Spleen (tissue), 11 donors: ENCODE data around the gene CYP51A1. TPM values are rescaled to one million over a fixed set of nuclear protein-coding genes. Genes with fewer than 3 reads are reported as not detected.

Experiments used
- DNase-seq: peaks from one replicate; pipeline ENCODE4 v3.0.0-alpha.2; 2020
- H3K27ac ChIP-seq, 8 donors: fragments of 200-600 bp; sonication (generic) in 7 of 8; 1 replicate in 4 of 8; 2 replicates in 4 of 8; pipeline versions ENCODE4 v1.5.0 to v1.8.0; 2016 to 2021; ENCODE audit warnings: inconsistent platforms in 4 of 8, mild to moderate bottlenecking in 4 of 8, moderate library complexity in 1 of 8
- H3K27me3 ChIP-seq, 7 donors: fragments of 200-600 bp; sonication (generic) in 6 of 7; replicated peaks in 1 of 7; 1 replicate in 4 of 7; 2 replicates in 3 of 7; pipeline versions ENCODE4 v1.5.0 to v1.8.0; 2016 to 2021; ENCODE audit warnings: inconsistent platforms in 3 of 7, mild to moderate bottlenecking in 1 of 7
- H3K36me3 ChIP-seq, 6 donors: fragments of 200-600 bp; sonication (generic) in 5 of 6; 1 replicate in 4 of 6; 2 replicates in 2 of 6; pipeline versions ENCODE4 v1.5.0 to v1.8.0; 2016 to 2021; ENCODE audit warnings: inconsistent platforms in 2 of 6
- H3K4me1 ChIP-seq, 6 donors: fragments of 200-600 bp; sonication (generic) in 5 of 6; 1 replicate in 3 of 6; 2 replicates in 3 of 6; pipeline versions ENCODE4 v1.5.0 to v1.8.0; 2016 to 2021; ENCODE audit warnings: inconsistent platforms in 3 of 6
- H3K4me3 ChIP-seq, 8 donors: fragments of 200-600 bp; sonication (generic) in 7 of 8; 1 replicate in 4 of 8; 2 replicates in 4 of 8; pipeline versions ENCODE4 v1.5.0 to v1.8.0; 2016 to 2021; ENCODE audit warnings: inconsistent platforms in 4 of 8, mild to moderate bottlenecking in 4 of 8, moderate library complexity in 2 of 8
- H3K9me3 ChIP-seq, 8 donors: fragments of 200-600 bp; sonication (generic) in 7 of 8; 1 replicate in 4 of 8; 2 replicates in 4 of 8; pipeline versions ENCODE4 v1.5.0 to v1.8.0; 2016 to 2021; ENCODE audit warnings: inconsistent platforms in 4 of 8
- CTCF ChIP-seq, 11 experiments: fragments of 200-600 bp in 7 of 11; fragments of 450-650 bp in 4 of 11; sonication (generic) in 4 of 11; IDR thresholded peaks in 8 of 11; conservative IDR thresholded peaks in 3 of 11; 1 replicate in 7 of 11; 2 replicates in 4 of 11; pipeline versions ENCODE4 v1.4.0 to v1.8.0; 2016 to 2021; ENCODE audit warnings: antibody characterized with exemption in 11 of 11, inconsistent platforms in 4 of 11, mild to moderate bottlenecking in 1 of 11
- POLR2A ChIP-seq, 3 donors: fragments of 450-650 bp; IDR thresholded peaks; one replicate each; pipeline ENCODE4 v1.5.1; 2017; ENCODE audit warnings: antibody characterized with exemption in 3 of 3, mild to moderate bottlenecking in 1 of 3
- POLR2AphosphoS5 ChIP-seq, 3 donors: sonication (generic); formaldehyde crosslinking; IDR thresholded peaks; one replicate each; pipeline ENCODE4 v1.5.1; 2017; ENCODE audit warnings: antibody characterized with exemption in 3 of 3
- WGBS, 5 donors: extraction: QIAGEN DNeasy Blood & Tissue Kit in 3 of 5; methylation state at CpG; one replicate each; pipeline versions ENCODE4 v1.1.5 to v1.1.7; 2013 to 2018; 5-methylcytosine and 5-hydroxymethylcytosine counted together
- intact Hi-C: fragments of 100-400 bp; cut with DNase I; formaldehyde crosslinking; loops from one replicate; pipeline ENCODE4 v1.15.0; 2023; ENCODE audit warnings: low total_unique reads
- polyA plus RNA-seq, 3 donors: library from polyadenylated mRNA; stranded (reverse); fragments of 200-250 nt; gene quantifications; one replicate each; pipeline ENCODE4 v1.2.1, GENCODE V29; 2013
- total RNA-seq, 7 donors: library from RNA; depleted of rRNA in 3 of 7; stranded (reverse); fragments of >200 nt in 3 of 7; fragmentation: NEBNext Ultra II Directional in 4 of 7; extraction: Animal tissue kit (Norgen Biotek cat#: 25700) in 4 of 7; gene quantifications; one replicate each; pipeline versions ENCODE4 v1.1.0 to v1.2.1, GENCODE V29; 2016 to 2021
- donor health status: healthy with polysubstance abuse.
- donor health status: DM: no; HTN: no; CAD: no; lungs with moderate emphysema.
- donor health status: DM: no; HTN: no; CAD: no.
- donor health status: Bipolar disorder and iron deficiency.
- donor health status: healthy.
- donor health status: DM: no; HTN: no; CAD: no.
- donor health status: DM: yes; HTN: yes; CAD: no.

The CYP51A1 gene
- total and polyA plus RNA-seq, 10 donors = 4.2 to 34.4 (median 24.3) TPM

- no peak overlapping the region for H3K27ac ChIP-seq
- no peak for TF ChIP-seq CTCF (IDR thresholded peaks at IDR 0.05 in 8 of 11, conservative IDR thresholded peaks at IDR 0.05 in 3 of 11)
- no peak for TF ChIP-seq POLR2AphosphoS5 (IDR thresholded peaks at IDR 0.05)
- TF ChIP-seq POLR2A (IDR thresholded peaks at IDR 0.05) = no peak
- H3K9me3 ChIP-seq = no peaks in the 10 kb centered on the region
- H3K36me3 ChIP-seq = peaks cover 0 to 93% (median 21%) of the 10 kb centered on the region in 6 donors
- intact Hi-C loops = no loop called here
- 95 to 99% (median 96%) methylated on average over 3 of the region's 3 CpGs for WGBS, 5 donors
- H3K27me3 ChIP-seq = no peaks in the 10 kb centered on the region
- H3K4me3 ChIP-seq = no peak overlapping the region
- DNase-seq = no peak
- no peaks in the 10 kb centered on the region for H3K4me1 ChIP-seq
Observed at GRCh38 chr7:92072708-92073107, 61.6 kb downstream of the CYP51A1 start.

GRCh38 chr7:92072121-92072520 is 62.2 kb downstream of the CYP51A1 start:
- H3K27ac ChIP-seq = no peak overlapping the region
- H3K4me3 ChIP-seq = no peak overlapping the region
- intact Hi-C loops = no loop called here
- no peak for DNase-seq
- H3K9me3 ChIP-seq = no peaks in the 10 kb centered on the region
- WGBS, 5 donors = 77 to 88% (median 80%) methylated on average over 1 of the region's 1 CpG
- peaks cover 0 to 93% (median 22%) of the 10 kb centered on the region in 6 donors for H3K36me3 ChIP-seq
- TF ChIP-seq CTCF (IDR thresholded peaks at IDR 0.05 in 8 of 11, conservative IDR thresholded peaks at IDR 0.05 in 3 of 11) (no peak), POLR2AphosphoS5 (IDR thresholded peaks at IDR 0.05) (no peak)
- no peaks in the 10 kb centered on the region for H3K27me3 ChIP-seq
- H3K4me1 ChIP-seq = no peaks in the 10 kb centered on the region

- H3K9me3 ChIP-seq = no peaks in the 10 kb centered on the region
- DNase-seq = no peak
- no peaks in the 10 kb centered on the region for H3K4me1 ChIP-seq
- 76 to 88% (median 83%) methylated on average over 5 of the region's 5 CpGs for WGBS, 5 donors
- no peaks in the 10 kb centered on the region for H3K27me3 ChIP-seq
- TF ChIP-seq CTCF (IDR thresholded peaks at IDR 0.05 in 8 of 11, conservative IDR thresholded peaks at IDR 0.05 in 3 of 11) (no peak), POLR2AphosphoS5 (IDR thresholded peaks at IDR 0.05) (no peak), POLR2A (IDR thresholded peaks at IDR 0.05) (no peak)
- no peak overlapping the region for H3K4me3 ChIP-seq
- H3K27ac ChIP-seq = peak overlapping the region in 6 of 8 donors; percentile 6 to 61 (median 48)
- intact Hi-C loops = no loop called here
- peaks cover 0 to 94% (median 26%) of the 10 kb centered on the region in 6 donors for H3K36me3 ChIP-seq
Observed at GRCh38 chr7:92071032-92071431, 63.2 kb downstream of the CYP51A1 start.

GRCh38 chr7:92064438-92065029 is 69.7 kb downstream of the CYP51A1 start:
- TF ChIP-seq CTCF (IDR thresholded peaks at IDR 0.05 in 8 of 11, conservative IDR thresholded peaks at IDR 0.05 in 3 of 11) = no peak
- TF ChIP-seq POLR2A (IDR thresholded peaks at IDR 0.05) = no peak
- TF ChIP-seq POLR2AphosphoS5 (IDR thresholded peaks at IDR 0.05) = no peak
- no peak overlapping the region for H3K4me3 ChIP-seq
- DNase-seq = no peak
- no peak overlapping the region for H3K27ac ChIP-seq
- H3K9me3 ChIP-seq = no peaks in the 10 kb centered on the region
- intact Hi-C loops = no loop called here
- no peaks in the 10 kb centered on the region for H3K4me1 ChIP-seq
- peaks cover 0 to 86% (median 33%) of the 10 kb centered on the region in 6 donors for H3K36me3 ChIP-seq
- no peaks in the 10 kb centered on the region for H3K27me3 ChIP-seq
- 92 to 97% (median 95%) methylated on average over 2 of the region's 2 CpGs for WGBS, 5 donors

Other genes with a start within 250 kb of the CYP51A1 start
- 100 to 1,000 TPM in 1 of 7 donors, 10 to 100 TPM in 6; 61.8 to 100 (median 73.7) TPM for gene AKAP9, start 193.6 kb downstream of the CYP51A1 start, total RNA-seq
- gene AKAP9, start 193.6 kb downstream of the CYP51A1 start, polyA plus RNA-seq = 10 to 100 TPM in 2 of 3 donors, 1 to 10 TPM in 1; 7.5 to 13.2 (median 12.5) TPM
- gene LRRD1, start 44.7 kb upstream of the CYP51A1 start, total RNA-seq = under 1 TPM in 3 of 7 donors, not detected in 4; 0.24 to 0.34 (median 0.26) TPM
- under 1 TPM in 1 of 3 donors, not detected in 2; 0.09 TPM for gene LRRD1, start 44.7 kb upstream of the CYP51A1 start, polyA plus RNA-seq
- 100 to 1,000 TPM in 3 of 7 donors, 10 to 100 TPM in 4; 47.2 to 131 (median 62.6) TPM for gene KRIT1, start 111.4 kb upstream of the CYP51A1 start, total RNA-seq
- gene KRIT1, start 111.4 kb upstream of the CYP51A1 start, polyA plus RNA-seq = 10 to 100 TPM; 13.7 to 19.6 (median 17.3) TPM
- gene ANKIB1, start 111.5 kb upstream of the CYP51A1 start, total RNA-seq = 10 to 100 TPM; 30.5 to 75.3 (median 49.8) TPM
- 10 to 100 TPM in 1 of 3 donors, 1 to 10 TPM in 2; 9.0 to 10.5 (median 9.0) TPM for gene ANKIB1, start 111.5 kb upstream of the CYP51A1 start, polyA plus RNA-seq